Measurements from ENCODE around the gene CRAT.

DNA sequence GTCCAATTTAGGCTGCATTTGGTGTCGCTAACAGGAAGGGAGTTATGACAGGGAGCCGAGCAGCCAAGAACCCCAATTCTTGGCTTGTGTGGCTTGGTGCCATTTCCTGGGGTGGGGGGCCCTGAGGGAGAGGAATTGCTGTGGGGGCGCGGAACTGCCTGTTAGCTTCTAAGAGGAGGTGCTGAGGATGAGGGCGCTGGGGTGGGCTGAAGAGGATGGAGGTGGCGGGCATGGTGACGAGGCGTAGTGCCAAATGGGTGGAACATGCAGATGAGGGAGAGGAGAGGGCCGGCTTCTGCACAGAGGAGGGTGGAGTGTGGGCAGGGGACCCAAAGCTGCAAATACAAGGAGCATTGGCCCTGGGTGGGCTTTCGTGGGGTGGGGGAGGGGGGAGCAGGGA is 39.5 kb upstream of the CRAT start:
- no peak for TF ChIP-seq CTCF (IDR thresholded peaks at IDR 0.05; ENCODE audit: borderline replicate concordance, extremely low read depth, low read length, poor library complexity, severe bottlenecking)
- TF ChIP-seq EZH2 (IDR thresholded peaks at IDR 0.05; ENCODE audit: borderline replicate concordance, low read depth, low read length, severe bottlenecking) = no peak
